ENCODE measurements around the gene UCP1. TPM values are rescaled to one million over a fixed set of nuclear protein-coding genes. Genes with fewer than 3 reads are reported as not detected.
A peak's percentile ranks its signal among the peaks of the same experiment; 100 is the strongest.
"Not testable (repeated sequence)": the region's sequence is repeated elsewhere in the genome, so short reads cannot be mapped to it uniquely, and the experiment has no call there.

Gene UCP1
- polyA plus RNA-seq, 3 donors, result 0.15 to 0.17 TPM; not detected in 1

DNA sequence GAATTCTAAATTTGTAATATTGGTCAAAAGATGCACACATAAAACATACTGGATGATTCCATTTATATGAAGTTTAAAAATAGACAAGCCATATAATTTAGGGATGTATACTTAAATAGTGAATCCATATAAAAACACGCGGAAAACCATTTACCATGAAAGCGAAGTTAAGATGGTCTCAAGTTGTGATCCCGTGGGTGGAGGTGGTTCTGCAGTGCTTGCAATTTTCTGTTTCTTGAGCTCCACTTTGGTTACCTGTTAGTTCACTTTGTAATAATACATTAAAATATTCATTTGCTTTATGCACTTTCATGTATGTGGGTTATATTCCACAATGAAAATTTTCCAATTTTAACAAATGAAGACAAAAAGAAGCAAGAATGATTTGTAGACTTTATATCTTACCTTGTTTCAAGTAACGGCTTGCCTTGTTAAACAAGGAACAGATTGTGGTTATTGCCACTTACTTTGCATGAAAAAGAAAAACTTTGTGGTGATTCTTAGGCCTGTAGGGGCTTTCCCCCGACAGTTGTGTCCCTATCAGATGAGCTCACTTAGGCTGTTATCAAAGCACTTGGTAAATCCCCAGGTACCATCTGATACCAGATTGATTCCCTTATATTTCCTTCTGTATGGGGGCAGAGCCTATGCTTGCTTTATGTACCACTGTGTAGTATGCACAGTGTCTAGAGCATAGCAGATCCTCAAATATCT is 12.2 kb downstream of the UCP1 start:
- no peak for DNase-seq

DNA sequence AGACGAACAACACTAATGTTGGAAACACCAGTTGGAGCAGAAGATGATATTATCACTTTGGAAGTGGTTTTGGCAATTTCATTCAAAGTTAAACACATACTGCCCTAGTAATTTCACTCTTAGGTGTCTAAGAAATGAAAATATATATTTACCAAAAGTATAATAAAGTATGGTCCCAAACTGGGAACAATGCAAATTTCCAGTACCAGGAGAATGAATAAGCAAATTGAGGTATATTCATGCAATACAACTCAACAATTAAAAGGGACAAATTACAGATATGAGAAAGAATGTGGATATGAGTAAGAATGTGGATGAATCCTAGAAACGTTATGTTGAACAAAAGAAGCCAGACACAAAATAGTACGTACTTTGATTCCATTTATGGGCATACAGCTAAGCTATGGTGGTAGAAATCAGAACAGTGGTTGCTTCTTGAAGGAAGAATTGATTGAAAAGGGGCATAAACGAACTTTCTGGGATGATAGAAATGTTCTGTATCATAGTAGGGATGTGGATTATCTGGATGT is 34.7 kb downstream of the UCP1 start:
- no peak for DNase-seq

DNA sequence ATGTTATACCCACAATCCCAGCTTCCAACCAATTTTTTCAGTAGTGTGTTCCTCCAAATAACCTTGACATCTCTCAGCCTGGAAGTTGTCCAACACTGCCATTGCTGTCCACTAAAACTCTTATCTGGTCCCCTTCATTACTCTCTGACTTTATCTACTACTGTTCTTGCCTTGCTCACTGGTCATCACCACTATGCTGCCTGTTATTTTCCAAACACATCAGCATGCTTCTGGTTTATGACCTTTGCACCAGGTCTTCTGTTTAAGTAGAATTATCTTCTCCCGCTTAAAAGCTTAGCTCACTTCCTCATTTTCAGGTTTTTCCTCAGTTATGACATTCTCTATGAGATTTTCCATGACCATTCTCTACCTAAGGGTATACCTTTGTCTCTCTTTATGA is 39.3 kb downstream of the UCP1 start:
- DNase-seq, result no peak

DNA sequence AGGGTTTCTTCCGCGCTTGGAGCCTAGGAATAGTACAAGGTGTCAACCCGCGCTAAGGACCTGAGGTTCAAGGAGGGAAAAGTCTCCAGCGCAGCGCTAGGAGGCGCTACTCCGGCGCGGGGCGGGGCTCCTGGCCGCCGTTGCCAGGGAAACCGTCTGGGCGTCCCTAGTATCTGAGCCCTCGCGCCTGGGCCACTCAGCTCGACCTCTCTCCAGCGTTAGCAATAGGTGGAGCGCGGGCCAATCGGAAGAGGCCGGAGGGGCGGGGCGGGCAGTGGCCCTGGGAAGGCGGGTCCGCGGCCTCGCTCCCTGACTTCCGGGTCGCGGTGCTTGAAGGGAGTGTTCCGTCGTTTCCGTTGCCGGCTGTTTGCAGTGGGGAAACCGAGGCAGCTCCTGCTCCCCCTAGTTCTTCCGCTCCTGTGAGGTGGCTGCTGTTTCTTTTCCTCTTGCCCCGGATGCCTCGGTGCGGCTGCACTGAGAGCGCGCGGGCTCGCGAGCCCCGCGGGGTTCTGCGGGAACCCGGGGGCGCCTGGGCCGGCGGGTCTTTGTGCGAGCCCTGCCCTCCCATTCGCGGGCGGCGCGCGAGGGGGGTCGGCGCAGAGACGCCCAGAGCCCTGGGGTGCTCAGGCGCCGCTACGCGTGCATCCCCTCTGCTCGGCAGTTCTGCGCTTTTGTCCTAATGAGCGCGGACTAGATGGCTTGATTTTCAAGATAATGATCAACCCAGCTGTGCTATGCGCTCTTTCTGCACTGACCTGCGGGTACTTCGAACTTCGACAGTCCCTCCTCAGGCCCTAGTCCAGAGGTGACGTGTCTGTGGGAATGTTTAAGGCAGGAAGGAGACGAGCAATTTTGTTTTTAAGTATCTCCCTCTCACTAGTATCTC is 44.7 kb downstream of the UCP1 start, which contains the start of gene ELMOD2:
Gene ELMOD2 (plus strand): TSS at position 312 of the 886 bp plus-strand sequence. CDS start 1,261 bp downstream, outside the sequence.
- peak; percentile 98 for DNase-seq

DNA sequence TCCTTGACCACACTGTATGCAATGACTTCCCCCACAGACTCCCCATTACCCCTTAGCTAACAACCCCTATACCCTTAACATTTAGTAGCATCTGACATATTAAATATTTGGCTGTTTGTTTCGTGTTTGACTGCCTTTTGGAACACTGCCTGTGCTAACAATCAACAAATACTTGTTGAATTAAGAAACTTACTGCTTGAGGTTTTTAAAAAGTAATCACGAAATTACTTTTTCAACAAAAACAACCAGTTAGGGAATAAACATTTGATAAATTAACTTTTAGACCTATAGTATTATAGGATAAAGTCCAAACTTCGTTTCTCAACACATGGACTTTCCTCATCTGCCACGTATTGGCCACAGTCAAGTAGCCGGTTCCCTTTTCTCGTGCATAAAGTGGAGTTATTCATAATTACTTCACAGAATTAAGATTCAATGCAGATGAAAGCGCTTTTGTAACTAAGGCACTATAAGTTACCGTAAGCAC is 45.3 kb downstream of the UCP1 start:
- DNase-seq, result peak; percentile 5

DNA sequence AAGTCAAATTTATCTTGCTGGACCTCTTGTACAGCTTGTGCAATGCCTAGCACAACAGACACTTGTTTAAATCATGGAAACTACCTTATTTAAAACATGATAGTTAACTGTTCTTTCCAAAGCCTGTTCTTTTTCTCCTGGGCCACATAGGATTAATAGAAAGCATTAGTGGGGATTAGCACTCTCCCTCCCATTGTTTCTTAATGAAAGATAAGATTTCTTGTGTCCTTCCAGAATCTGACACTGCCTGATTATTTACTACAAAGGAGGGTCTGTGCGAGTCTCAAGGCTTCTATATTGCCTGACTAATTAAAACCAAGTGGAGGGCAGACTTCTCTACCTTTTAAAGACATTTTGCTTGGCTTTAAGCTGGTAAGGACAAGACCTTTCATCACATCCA is 53.3 kb downstream of the UCP1 start:
- no peak for DNase-seq

DNA sequence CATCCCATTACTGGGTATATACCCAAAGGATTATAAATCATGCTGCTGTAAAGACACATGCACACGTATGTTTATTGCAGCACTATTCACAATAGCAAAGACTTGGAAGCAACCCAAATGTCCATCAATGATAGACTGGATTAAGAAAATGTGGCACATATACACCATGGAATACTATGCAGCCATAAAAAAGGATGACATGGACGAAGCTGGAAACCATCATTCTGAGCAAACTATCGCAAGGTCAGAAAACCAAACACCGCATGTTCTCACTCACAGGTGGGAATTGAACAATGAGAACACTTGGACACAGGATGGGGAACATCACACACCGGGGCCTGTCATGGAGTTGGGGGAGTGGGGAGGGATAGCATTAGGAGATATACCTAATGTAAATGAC is 55.0 kb downstream of the UCP1 start:
- not testable (repeated sequence) for DNase-seq

Other genes starting within 250 kb of the UCP1 start
- 100 to 1,000 TPM; 123 to 132 (median 127) TPM for gene SCOC, start 195.3 kb downstream of the UCP1 start, polyA plus RNA-seq (ENCODE audit: insufficient read length in 3 of 3)
- gene CLGN, start 141.3 kb downstream of the UCP1 start, polyA plus RNA-seq (ENCODE audit: insufficient read length in 3 of 3), result 1 to 10 TPM; 3.4 to 4.1 (median 3.5) TPM
- gene MGAT4D, start 70.7 kb downstream of the UCP1 start, polyA plus RNA-seq (ENCODE audit: insufficient read length in 3 of 3), result not detected
- gene ELMOD2, start 44.8 kb downstream of the UCP1 start, polyA plus RNA-seq (ENCODE audit: insufficient read length in 3 of 3), result 10 to 100 TPM; 39.1 to 45.5 (median 42.9) TPM
- 10 to 100 TPM; 54.8 to 62.6 (median 56.3) TPM for gene TBC1D9, start 187.4 kb upstream of the UCP1 start, polyA plus RNA-seq (ENCODE audit: insufficient read length in 3 of 3)

Data from renal pelvis (tissue), 4 donors.